HL-60 (cell line): ENCODE results near the gene FANCI.

Experiments
- GABPA ChIP-seq: IDR thresholded peaks from 2 replicates; pipeline ENCODE4 v1.6.1; 2012; ENCODE audit warnings: low read depth
- POLR2AphosphoS5 ChIP-seq: IDR thresholded peaks from 2 replicates; pipeline ENCODE4 v1.6.1; 2012; ENCODE audit warnings: low read depth
- SPI1 ChIP-seq: IDR thresholded peaks from 2 replicates; pipeline ENCODE4 v1.6.1; 2012; ENCODE audit warnings: low read depth, mild to moderate bottlenecking, borderline replicate concordance
- TF ChIP-seq, protein P1 (sequence below): IDR thresholded peaks from one replicate; pipeline ENCODE4 v1.5.1; 2011; ENCODE audit warnings: low read length, control low read depth, inconsistent platforms; ENCODE audit not compliant: insufficient read depth
- TF ChIP-seq, protein P2 (sequence below): IDR thresholded peaks from 2 replicates; pipeline ENCODE4 v1.6.1; 2012; ENCODE audit warnings: low read depth; ENCODE audit not compliant: insufficient replicate concordance

DNA sequence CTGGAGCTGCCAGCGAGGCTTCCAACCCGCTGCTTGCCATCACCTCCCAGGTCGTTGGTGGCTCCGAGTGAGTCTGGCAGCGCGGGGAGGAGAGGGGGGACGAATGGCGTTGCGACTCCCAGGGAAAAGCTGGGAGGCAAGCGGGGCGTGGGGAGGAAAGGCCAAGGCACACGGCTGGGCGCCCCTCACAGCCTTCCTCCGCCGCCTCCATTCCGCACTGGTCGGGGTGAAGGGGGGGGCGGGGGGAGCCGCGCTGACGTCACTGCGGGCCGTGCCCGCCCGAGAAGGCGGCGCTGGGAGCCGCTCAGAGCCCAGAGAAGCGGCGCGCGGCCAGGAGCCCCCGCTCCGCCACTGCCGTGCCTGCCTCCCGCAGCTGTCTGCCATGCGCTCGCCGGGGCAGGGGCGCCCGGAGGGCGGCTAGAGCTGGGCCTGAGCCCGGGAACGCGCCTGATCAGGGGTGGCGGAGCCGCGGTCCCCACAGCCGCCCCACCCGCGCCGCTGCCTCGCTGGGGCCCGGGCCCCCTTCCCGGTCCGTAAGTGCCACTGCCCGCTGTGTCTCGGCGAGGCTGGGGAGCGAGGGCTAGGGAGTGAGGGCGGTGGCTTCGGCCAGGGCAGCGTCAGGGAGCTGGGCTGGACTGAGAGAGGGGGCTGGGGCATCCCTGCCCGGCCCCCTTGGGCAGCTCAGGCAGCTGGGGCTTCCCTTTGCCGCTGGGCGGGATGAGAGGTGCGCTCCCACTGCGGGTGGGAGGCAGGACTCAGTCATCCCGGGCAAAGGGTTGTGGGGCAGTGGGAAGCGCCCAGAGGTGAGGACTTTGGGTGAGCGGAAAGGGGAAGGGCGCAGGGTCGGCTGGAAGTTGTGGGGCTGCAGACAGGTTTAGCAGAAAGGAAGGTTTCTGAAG is 118.7 kb downstream of the FANCI start:
- TF ChIP-seq, protein P1, sequence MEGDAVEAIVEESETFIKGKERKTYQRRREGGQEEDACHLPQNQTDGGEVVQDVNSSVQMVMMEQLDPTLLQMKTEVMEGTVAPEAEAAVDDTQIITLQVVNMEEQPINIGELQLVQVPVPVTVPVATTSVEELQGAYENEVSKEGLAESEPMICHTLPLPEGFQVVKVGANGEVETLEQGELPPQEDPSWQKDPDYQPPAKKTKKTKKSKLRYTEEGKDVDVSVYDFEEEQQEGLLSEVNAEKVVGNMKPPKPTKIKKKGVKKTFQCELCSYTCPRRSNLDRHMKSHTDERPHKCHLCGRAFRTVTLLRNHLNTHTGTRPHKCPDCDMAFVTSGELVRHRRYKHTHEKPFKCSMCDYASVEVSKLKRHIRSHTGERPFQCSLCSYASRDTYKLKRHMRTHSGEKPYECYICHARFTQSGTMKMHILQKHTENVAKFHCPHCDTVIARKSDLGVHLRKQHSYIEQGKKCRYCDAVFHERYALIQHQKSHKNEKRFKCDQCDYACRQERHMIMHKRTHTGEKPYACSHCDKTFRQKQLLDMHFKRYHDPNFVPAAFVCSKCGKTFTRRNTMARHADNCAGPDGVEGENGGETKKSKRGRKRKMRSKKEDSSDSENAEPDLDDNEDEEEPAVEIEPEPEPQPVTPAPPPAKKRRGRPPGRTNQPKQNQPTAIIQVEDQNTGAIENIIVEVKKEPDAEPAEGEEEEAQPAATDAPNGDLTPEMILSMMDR: no peak
- TF ChIP-seq POLR2AphosphoS5 (no peak), SPI1 (no peak), GABPA (no peak)
- TF ChIP-seq, protein P2, sequence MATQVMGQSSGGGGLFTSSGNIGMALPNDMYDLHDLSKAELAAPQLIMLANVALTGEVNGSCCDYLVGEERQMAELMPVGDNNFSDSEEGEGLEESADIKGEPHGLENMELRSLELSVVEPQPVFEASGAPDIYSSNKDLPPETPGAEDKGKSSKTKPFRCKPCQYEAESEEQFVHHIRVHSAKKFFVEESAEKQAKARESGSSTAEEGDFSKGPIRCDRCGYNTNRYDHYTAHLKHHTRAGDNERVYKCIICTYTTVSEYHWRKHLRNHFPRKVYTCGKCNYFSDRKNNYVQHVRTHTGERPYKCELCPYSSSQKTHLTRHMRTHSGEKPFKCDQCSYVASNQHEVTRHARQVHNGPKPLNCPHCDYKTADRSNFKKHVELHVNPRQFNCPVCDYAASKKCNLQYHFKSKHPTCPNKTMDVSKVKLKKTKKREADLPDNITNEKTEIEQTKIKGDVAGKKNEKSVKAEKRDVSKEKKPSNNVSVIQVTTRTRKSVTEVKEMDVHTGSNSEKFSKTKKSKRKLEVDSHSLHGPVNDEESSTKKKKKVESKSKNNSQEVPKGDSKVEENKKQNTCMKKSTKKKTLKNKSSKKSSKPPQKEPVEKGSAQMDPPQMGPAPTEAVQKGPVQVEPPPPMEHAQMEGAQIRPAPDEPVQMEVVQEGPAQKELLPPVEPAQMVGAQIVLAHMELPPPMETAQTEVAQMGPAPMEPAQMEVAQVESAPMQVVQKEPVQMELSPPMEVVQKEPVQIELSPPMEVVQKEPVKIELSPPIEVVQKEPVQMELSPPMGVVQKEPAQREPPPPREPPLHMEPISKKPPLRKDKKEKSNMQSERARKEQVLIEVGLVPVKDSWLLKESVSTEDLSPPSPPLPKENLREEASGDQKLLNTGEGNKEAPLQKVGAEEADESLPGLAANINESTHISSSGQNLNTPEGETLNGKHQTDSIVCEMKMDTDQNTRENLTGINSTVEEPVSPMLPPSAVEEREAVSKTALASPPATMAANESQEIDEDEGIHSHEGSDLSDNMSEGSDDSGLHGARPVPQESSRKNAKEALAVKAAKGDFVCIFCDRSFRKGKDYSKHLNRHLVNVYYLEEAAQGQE: peak; percentile 14
